OCI-M1 (cell line): ENCODE results near the gene DTHD1.

Experiments
- DNase-seq: peaks from one replicate; lab custom pipeline; 2025; lab: John Stamatoyannopoulos, UW

DTHD1 gene

GRCh38 chr4:36281384-36282106, at the start of gene DTHD1:
TSS of gene DTHD1 (plus strand) at chr4:36281616. CDS start at chr4:36281759, 143 bp downstream.
- DNase-seq, result no peak

GRCh38 chr4:36233567-36234266, 47.7 kb upstream of the DTHD1 start:
- no peak for DNase-seq

GRCh38 chr4:36235306-36235705, 46.1 kb upstream of the DTHD1 start:
- peak; percentile 68 for DNase-seq

GRCh38 chr4:36236159-36236558, 45.3 kb upstream of the DTHD1 start:
- no peak for DNase-seq

- DNase-seq, result peak; percentile 48
These were observed 43.8 kb upstream of the DTHD1 start for GRCh38 chr4:36237366-36238313.

- peak; percentile 77 for DNase-seq
These were observed 39.6 kb upstream of the DTHD1 start for GRCh38 chr4:36241771-36242170.

- peak; percentile 62 for DNase-seq
These were observed 38.6 kb upstream of the DTHD1 start for GRCh38 chr4:36242629-36243354.

- DNase-seq, result peak; percentile 59
These were observed 37.8 kb upstream of the DTHD1 start for GRCh38 chr4:36243355-36244256.

- peak; percentile 59 for DNase-seq
These were observed 36.9 kb upstream of the DTHD1 start, which contains the start of gene ARAP2 for GRCh38 chr4:36244257-36245082. TSS of gene ARAP2 (minus strand) at chr4:36244514. CDS start at chr4:36229486, 15,028 bp downstream.

- DNase-seq, result no peak
These were observed 31.8 kb upstream of the DTHD1 start for GRCh38 chr4:36249610-36250009.

GRCh38 chr4:36251983-36252382, 29.4 kb upstream of the DTHD1 start:
- DNase-seq, result no peak

GRCh38 chr4:36254371-36254770, 27.0 kb upstream of the DTHD1 start:
- DNase-seq, result no peak

GRCh38 chr4:36255577-36255976, 25.8 kb upstream of the DTHD1 start:
- no peak for DNase-seq

GRCh38 chr4:36256398-36256891, 25.0 kb upstream of the DTHD1 start:
- peak; percentile 64 for DNase-seq

- no peak for DNase-seq
These were observed 20.7 kb upstream of the DTHD1 start for GRCh38 chr4:36260731-36261130.

GRCh38 chr4:36264207-36264826, 17.1 kb upstream of the DTHD1 start:
- peak; percentile 14 for DNase-seq

GRCh38 chr4:36267486-36268268, 13.7 kb upstream of the DTHD1 start:
- peak; percentile 81 for DNase-seq

GRCh38 chr4:36269101-36269500, 12.3 kb upstream of the DTHD1 start:
- no peak for DNase-seq
